Adipocyte (in vitro differentiated cells): Measurements from ENCODE around the gene PSMD2.

Experiments
- DNase-seq: peaks from one replicate; pipeline ENCODE4 v3.0.0-alpha.2; 2015; ENCODE audit warnings: low read depth
- H3K27me3 ChIP-seq: replicated peaks from 2 replicates; pipeline ENCODE4 v1.7.0; 2013; ENCODE audit warnings: mild to moderate bottlenecking, low read length, moderate library complexity; ENCODE audit not compliant: control insufficient read depth, insufficient read depth
- H3K36me3 ChIP-seq: 2 replicates; pipeline ENCODE4 v1.7.0; 2013; ENCODE audit warnings: low read length, mild to moderate bottlenecking, moderate library complexity; ENCODE audit not compliant: control insufficient read depth, insufficient read depth, severe bottlenecking
- H3K4me1 ChIP-seq: 2 replicates; pipeline ENCODE4 v1.7.0; 2013; ENCODE audit warnings: mild to moderate bottlenecking, low read length, moderate library complexity; ENCODE audit not compliant: control insufficient read depth, insufficient read depth
- H3K4me3 ChIP-seq: 2 replicates; pipeline ENCODE4 v1.7.0; 2013; ENCODE audit warnings: mild to moderate bottlenecking, low read length, moderate library complexity
- H3K9ac ChIP-seq: 2 replicates; pipeline ENCODE4 v1.7.0; 2013; ENCODE audit warnings: mild to moderate bottlenecking, low read length, moderate library complexity
- H3K9me3 ChIP-seq: 2 replicates; pipeline ENCODE4 v1.7.0; 2013; ENCODE audit warnings: mild to moderate bottlenecking, low read length, moderate library complexity; ENCODE audit not compliant: control insufficient read depth

Gene PSMD2

DNA sequence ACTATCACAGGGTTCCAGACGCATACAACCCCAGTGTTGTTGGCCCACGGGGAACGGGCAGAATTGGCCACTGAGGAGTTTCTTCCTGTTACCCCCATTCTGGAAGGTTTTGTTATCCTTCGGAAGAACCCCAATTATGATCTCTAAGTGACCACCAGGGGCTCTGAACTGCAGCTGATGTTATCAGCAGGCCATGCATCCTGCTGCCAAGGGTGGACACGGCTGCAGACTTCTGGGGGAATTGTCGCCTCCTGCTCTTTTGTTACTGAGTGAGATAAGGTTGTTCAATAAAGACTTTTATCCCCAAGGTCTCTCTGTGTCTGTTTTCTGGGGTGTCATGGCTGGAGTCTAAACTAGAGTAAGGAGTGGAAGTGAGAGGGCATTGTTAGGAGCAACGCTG, 9.7 kb downstream of the PSMD2 start:
- Histone ChIP-seq H3K9me3 (no peaks in the 10 kb centered on the region), H3K4me3 (no peak overlapping the region), H3K27me3 (no peaks in the 10 kb centered on the region), H3K4me1 (no peaks in the 10 kb centered on the region), H3K9ac (no peak overlapping the region), H3K36me3 (peaks cover 62% of the 10 kb centered on the region)
- DNase-seq = no peak

DNA sequence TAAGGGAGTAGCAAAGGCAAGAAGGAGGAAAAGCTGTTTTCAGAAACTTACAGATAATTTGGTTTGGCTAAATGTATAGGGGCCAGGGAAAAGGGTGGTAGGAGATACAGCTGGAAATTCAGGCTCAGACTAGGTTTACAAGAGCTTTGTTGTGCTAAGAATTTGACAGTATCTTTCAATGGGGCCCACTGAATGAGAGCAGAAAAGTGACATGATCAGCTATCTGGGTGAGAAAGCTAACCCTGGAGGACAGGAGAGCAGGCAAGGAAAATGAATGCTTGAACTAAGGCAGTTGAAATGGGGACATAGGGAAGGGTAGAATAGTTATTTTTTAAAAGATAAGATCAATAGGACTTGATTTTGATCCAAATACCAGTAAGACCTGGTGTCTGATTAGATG, 12.6 kb downstream of the PSMD2 start:
- no peak for DNase-seq
- Histone ChIP-seq H3K4me1 (peaks cover 2% of the 10 kb centered on the region), H3K36me3 (peaks cover 33% of the 10 kb centered on the region), H3K9ac (peak overlapping the region; percentile 29), H3K27me3 (no peaks in the 10 kb centered on the region), H3K9me3 (no peaks in the 10 kb centered on the region), H3K4me3 (no peak overlapping the region)

DNA sequence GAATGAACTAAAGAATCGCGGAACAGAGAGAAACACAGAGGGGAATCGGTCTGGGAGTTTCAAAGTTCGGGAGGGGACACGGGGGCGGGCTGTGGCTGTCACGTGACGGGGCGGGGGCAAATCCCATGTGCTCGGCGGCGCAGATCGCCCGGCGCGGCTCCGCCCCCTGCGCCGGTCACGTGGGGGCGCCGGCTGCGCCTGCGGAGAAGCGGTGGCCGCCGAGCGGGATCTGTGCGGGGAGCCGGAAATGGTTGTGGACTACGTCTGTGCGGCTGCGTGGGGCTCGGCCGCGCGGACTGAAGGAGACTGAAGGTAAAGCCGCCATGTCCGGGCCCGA, 15.3 kb downstream of the PSMD2 start, which contains the start of gene EIF4G1:
Gene EIF4G1, plus strand, starts transcription at position 244 of the 337 bp plus-strand sequence. CDS start 1,191 bp downstream, outside the sequence.
- H3K4me1 ChIP-seq = peaks cover 26% of the 10 kb centered on the region
- H3K9me3 ChIP-seq = no peaks in the 10 kb centered on the region
- peak within 1 kb of the TSS; percentile 100 for H3K9ac ChIP-seq
- H3K36me3 ChIP-seq = peaks cover 27% of the 10 kb centered on the region
- peak; percentile 97 for DNase-seq
- peak within 1 kb of the TSS; percentile 100 for H3K4me3 ChIP-seq
- no peaks in the 10 kb centered on the region for H3K27me3 ChIP-seq

DNA sequence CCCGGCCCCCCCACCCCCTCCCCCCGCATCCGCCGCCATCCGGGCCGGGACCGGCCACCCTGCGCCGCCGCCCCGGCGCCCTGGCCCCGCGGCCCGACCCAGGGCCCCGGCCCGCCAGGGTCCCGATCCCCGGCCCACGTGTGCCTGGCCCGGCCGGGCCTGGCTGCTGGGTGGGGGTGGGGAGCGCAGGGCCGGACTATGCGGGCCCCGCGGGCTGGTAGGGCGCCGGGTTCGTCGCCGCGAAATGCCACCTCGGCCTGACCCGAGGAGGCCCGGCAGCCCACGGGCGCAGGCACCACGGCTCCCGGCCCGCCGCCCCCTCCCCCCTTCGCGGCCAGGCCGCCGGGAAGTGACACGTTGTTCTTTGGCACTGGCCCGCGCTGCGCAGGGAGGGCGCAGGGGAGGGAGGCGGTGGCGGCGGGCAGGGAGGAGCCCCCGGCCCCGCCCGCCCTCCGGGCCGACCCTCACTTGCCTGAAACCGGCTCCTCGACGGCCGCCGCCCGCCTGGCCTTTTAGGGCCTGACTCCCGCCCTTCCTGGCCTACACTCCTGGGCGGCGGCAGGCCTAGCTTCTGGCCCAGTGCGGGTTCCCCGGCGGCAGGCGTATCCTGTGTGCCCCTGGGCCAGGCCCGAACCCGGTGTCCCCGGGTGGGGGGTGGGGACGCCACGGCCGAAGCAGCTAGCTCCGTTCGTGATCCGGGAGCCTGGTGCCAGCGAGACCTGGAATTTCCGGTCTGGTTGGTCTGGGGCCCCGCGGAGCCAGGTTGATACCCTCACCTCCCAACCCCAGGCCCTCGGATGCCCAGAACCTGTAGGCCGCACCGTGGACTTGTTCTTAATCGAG, 15.9 kb downstream of the PSMD2 start:
- peak; percentile 89 for DNase-seq
- Histone ChIP-seq H3K9ac (peak overlapping the region; percentile 100), H3K36me3 (peaks cover 25% of the 10 kb centered on the region), H3K4me3 (peak overlapping the region; percentile 100), H3K27me3 (no peaks in the 10 kb centered on the region), H3K4me1 (peaks cover 31% of the 10 kb centered on the region), H3K9me3 (no peaks in the 10 kb centered on the region)

DNA sequence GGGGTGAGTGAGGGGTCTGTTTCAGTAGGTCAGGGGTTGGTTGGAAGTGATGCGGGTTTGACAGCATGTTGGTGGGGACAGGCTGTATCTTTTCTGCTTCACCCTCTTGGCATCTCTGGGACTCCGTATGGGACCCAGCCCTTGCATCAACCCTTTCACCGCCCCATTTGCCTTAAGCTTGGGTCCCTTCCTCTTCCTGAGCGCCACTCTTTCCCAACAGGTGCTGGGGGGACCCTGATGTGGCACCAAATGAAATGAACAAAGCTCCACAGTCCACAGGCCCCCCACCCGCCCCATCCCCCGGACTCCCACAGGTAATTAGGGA, 16.5 kb downstream of the PSMD2 start:
- Histone ChIP-seq H3K9ac (peak overlapping the region; percentile 100), H3K36me3 (peaks cover 24% of the 10 kb centered on the region), H3K4me3 (peak overlapping the region; percentile 100), H3K4me1 (peaks cover 36% of the 10 kb centered on the region), H3K9me3 (no peaks in the 10 kb centered on the region), H3K27me3 (no peaks in the 10 kb centered on the region)
- no peak for DNase-seq

DNA sequence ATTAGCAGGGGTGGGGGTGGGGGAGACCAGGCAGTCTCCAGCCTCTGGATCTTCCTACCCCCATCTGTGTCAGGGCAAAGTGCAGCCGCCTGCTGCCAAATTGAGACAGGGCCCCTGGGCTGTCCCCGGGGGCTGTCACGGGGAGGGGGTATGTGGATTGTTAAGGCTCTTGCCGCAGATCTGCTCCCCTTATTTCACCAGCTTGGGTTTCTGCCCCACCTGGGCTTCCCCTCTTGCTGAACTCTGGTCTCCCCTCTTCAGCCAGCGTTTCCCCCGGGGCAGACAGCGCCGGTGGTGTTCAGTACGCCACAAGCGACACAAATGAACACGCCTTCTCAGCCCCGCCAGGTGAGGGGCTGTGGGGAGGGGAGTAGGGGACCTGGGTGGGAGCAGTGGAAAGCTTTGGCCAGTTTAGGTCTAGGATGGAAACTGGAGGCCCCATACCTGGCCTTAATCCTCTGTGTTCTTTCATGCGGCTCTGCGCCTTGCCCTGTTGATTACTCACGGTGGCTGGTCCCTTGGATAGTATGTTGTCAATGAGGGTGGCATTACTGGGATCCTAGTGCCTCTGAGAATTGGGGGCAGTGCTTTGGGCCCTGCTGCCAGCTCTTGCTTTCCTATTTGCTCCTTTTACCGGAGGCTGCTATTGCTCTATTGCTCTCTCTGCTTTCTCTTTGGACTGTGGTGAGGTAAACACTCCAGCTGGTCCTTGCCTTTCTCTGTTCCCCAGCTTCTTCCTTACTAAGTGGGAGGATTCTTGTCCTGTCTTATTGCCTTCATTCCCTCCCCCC, 17.0 kb downstream of the PSMD2 start:
- H3K27me3 ChIP-seq = no peaks in the 10 kb centered on the region
- H3K9ac ChIP-seq = peak overlapping the region; percentile 100
- peak overlapping the region; percentile 100 for H3K4me3 ChIP-seq
- H3K9me3 ChIP-seq = no peaks in the 10 kb centered on the region
- peaks cover 41% of the 10 kb centered on the region for H3K4me1 ChIP-seq
- H3K36me3 ChIP-seq = peaks cover 29% of the 10 kb centered on the region
- DNase-seq = peak; percentile 52

DNA sequence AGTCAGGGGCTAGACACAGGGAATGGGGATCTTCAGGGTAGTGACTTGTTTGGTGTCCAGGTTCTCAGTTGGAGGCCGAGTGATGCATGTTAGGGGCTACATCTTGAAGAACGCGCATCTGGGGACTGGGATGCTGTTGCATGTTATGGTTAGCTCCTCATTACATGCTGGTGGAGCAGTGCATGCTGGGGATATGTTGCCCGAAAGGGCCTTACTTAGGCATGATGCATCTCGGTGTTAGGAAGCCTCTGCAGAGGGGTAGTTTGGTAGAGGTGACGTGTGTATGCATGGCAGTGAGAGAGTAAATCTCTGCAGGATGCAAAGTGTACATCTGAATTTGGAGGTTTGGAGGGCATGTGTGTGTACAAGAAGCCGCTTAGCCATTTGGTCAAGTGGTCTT, 17.8 kb downstream of the PSMD2 start:
- H3K4me3 ChIP-seq = peak overlapping the region; percentile 100
- peaks cover 37% of the 10 kb centered on the region for H3K36me3 ChIP-seq
- H3K9me3 ChIP-seq = no peaks in the 10 kb centered on the region
- peaks cover 49% of the 10 kb centered on the region for H3K4me1 ChIP-seq
- H3K27me3 ChIP-seq = no peaks in the 10 kb centered on the region
- no peak for DNase-seq
- H3K9ac ChIP-seq = peak overlapping the region; percentile 100

DNA sequence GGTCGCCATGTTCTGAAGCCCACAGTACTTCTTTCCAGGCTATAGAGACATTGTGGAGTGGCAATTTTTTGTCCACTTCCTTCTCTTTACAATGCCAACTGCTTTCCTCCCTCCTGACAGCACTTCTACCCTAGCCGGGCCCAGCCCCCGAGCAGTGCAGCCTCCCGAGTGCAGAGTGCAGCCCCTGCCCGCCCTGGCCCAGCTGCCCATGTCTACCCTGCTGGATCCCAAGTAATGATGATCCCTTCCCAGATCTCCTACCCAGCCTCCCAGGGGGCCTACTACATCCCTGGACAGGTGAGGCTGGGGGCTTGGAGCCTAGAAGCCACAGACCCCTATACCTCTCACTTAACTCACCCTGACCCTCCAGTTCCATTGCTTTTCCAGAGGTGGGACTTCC, 18.2 kb downstream of the PSMD2 start:
- H3K4me1 ChIP-seq = peaks cover 53% of the 10 kb centered on the region
- no peaks in the 10 kb centered on the region for H3K27me3 ChIP-seq
- H3K4me3 ChIP-seq = peak overlapping the region; percentile 100
- peak overlapping the region; percentile 100 for H3K9ac ChIP-seq
- peaks cover 41% of the 10 kb centered on the region for H3K36me3 ChIP-seq
- DNase-seq = no peak
- no peaks in the 10 kb centered on the region for H3K9me3 ChIP-seq

DNA sequence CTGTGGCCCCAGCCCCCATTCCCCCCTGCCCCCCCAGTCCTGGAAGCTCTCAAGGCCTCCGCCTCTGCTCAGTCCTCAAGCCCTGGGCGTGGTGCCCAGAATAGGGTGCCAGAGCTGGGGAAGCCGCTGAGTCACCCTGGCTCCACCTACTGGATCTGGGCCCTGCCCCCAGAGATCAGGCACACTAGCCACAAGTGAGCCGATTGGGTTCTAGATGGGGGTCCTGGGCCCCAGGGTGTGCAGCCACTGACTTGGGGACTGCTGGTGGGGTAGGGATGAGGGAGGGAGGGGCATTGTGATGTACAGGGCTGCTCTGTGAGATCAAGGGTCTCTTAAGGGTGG, 21.0 kb downstream of the PSMD2 start:
- Histone ChIP-seq H3K36me3 (peaks cover 69% of the 10 kb centered on the region), H3K27me3 (no peaks in the 10 kb centered on the region), H3K4me1 (peaks cover 73% of the 10 kb centered on the region), H3K4me3 (peak overlapping the region; percentile 75), H3K9ac (peak overlapping the region; percentile 78), H3K9me3 (no peaks in the 10 kb centered on the region)
- DNase-seq = peak; percentile 99

DNA sequence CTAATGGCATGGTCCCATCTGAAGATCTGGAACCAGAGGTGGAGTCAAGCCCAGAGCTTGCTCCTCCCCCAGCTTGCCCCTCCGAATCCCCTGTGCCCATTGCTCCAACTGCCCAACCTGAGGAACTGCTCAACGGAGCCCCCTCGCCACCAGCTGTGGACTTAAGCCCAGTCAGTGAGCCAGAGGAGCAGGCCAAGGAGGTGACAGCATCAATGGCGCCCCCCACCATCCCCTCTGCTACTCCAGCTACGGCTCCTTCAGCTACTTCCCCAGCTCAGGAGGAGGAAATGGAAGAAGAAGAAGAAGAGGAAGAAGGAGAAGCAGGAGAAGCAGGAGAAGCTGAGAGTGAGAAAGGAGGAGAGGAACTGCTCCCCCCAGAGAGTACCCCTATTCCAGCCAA, 22.6 kb downstream of the PSMD2 start:
- Histone ChIP-seq H3K27me3 (no peaks in the 10 kb centered on the region), H3K9ac (peak overlapping the region; percentile 78), H3K36me3 (peaks cover 85% of the 10 kb centered on the region), H3K4me1 (peaks cover 71% of the 10 kb centered on the region), H3K9me3 (no peaks in the 10 kb centered on the region), H3K4me3 (peak overlapping the region; percentile 75)
- DNase-seq = no peak

DNA sequence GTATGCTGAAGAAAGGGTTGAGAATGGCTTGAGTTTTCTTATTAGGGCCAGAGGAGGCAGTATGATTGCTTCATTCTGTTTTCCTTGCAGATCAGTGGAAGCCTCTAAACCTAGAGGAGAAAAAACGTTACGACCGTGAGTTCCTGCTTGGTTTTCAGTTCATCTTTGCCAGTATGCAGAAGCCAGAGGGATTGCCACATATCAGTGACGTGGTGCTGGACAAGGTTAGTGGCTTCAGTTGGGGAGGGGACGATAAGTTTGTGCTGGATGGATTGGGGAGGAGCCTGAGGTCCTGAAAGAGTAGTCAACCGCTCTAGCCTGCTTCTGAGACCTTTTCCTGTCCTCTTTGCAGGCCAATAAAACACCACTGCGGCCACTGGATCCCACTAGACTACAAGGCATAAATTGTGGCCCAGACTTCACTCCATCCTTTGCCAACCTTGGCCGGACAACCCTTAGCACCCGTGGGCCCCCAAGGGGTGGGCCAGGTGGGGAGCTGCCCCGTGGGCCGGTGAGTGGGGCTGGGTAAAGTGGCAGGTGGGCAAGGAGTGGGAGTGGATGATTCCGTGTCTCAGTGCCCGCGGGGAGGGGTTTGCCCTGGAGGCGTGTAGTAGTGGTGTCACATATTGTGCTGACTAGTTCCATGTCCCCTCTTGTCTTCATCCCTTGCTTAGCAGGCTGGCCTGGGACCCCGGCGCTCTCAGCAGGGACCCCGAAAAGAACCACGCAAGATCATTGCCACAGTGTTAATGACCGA, 23.9 kb downstream of the PSMD2 start:
- Histone ChIP-seq H3K9ac (peak overlapping the region; percentile 78), H3K36me3 (peaks cover 87% of the 10 kb centered on the region), H3K4me1 (peaks cover 59% of the 10 kb centered on the region), H3K27me3 (no peaks in the 10 kb centered on the region), H3K9me3 (no peaks in the 10 kb centered on the region), H3K4me3 (peak overlapping the region; percentile 17)
- DNase-seq = no peak
